Activated T-helper 1 cell treated with Interleukin-2 at 50 U/mL for 16 hours (primary cell): ENCODE measurements around the gene ARMH3.

Experiments used
- DNase-seq: peaks from one replicate; pipeline ENCODE4 v3.0.0-alpha.2; 2020; ENCODE audit warnings: low read depth

ARMH3 gene

GRCh38 chr10:101830322-101831168 is 225.4 kb downstream of the ARMH3 start:
- peak; percentile 91 for DNase-seq

GRCh38 chr10:101829561-101830315 is 226.2 kb downstream of the ARMH3 start:
- DNase-seq = peak; percentile 47

- no peak for DNase-seq
Observed at GRCh38 chr10:101828766-101829551, 227.0 kb downstream of the ARMH3 start.

GRCh38 chr10:101827919-101828600 is 227.9 kb downstream of the ARMH3 start:
- DNase-seq = no peak

GRCh38 chr10:101826852-101827434 is 229.0 kb downstream of the ARMH3 start:
- DNase-seq = no peak

GRCh38 chr10:101824736-101825135 is 231.2 kb downstream of the ARMH3 start:
- DNase-seq = no peak

GRCh38 chr10:101818872-101819633 is 236.9 kb downstream of the ARMH3 start:
- DNase-seq = peak; percentile 13

- DNase-seq = peak; percentile 97
Observed at GRCh38 chr10:101818119-101818871, 237.7 kb downstream of the ARMH3 start, which contains the start of gene OGA. Gene OGA (minus strand): TSS chr10:101818444. CDS start chr10:101818022, 422 bp downstream.

- DNase-seq = peak; percentile 13
Observed at GRCh38 chr10:101817337-101818118, 238.4 kb downstream of the ARMH3 start.

- no peak for DNase-seq
Observed at GRCh38 chr10:101816913-101817336, 239.0 kb downstream of the ARMH3 start.

- DNase-seq = no peak
Observed at GRCh38 chr10:101816376-101816775, 239.6 kb downstream of the ARMH3 start.

GRCh38 chr10:101814466-101815071 is 241.4 kb downstream of the ARMH3 start:
- no peak for DNase-seq

- no peak for DNase-seq
Observed at GRCh38 chr10:101812606-101813005, 243.4 kb downstream of the ARMH3 start.

- no peak for DNase-seq
Observed at GRCh38 chr10:101807158-101807557, 248.8 kb downstream of the ARMH3 start.

- no peak for DNase-seq
Observed at GRCh38 chr10:101803511-101803910, 252.5 kb downstream of the ARMH3 start.

GRCh38 chr10:101797403-101798059 is 258.4 kb downstream of the ARMH3 start:
- no peak for DNase-seq
